GM12801 (cell line): Measurements from ENCODE around the gene SPX.

Experiments
- CTCF ChIP-seq: IDR thresholded peaks from one replicate; pipeline ENCODE4 v1.5.1; 2011; ENCODE audit warnings: control low read depth; ENCODE audit not compliant: insufficient read length; ENCODE audit errors: extremely low read depth

The SPX gene

GRCh38 chr12:21526053-21526452 is at the start of gene SPX:
TSS of gene SPX (plus strand) at chr12:21526296. CDS start at chr12:21526473, 177 bp downstream.
- TF ChIP-seq CTCF = no peak

GRCh38 chr12:21476949-21477348 is 49.1 kb upstream of the SPX start:
- no peak for TF ChIP-seq CTCF

- TF ChIP-seq CTCF = no peak
Observed at GRCh38 chr12:21478756-21479455, 47.2 kb upstream of the SPX start.

- no peak for TF ChIP-seq CTCF
Observed at GRCh38 chr12:21483531-21483930, 42.6 kb upstream of the SPX start.

- no peak for TF ChIP-seq CTCF
Observed at GRCh38 chr12:21485998-21486397, 40.1 kb upstream of the SPX start.

GRCh38 chr12:21499765-21500164 is 26.3 kb upstream of the SPX start:
- no peak for TF ChIP-seq CTCF

- no peak for TF ChIP-seq CTCF
Observed at GRCh38 chr12:21500786-21501257, 25.3 kb upstream of the SPX start.
